Activated CD8-positive, alpha-beta memory T cell treated with anti-CD3 and anti-CD28 coated beads, Interleukin-2, amount 50 U/mL, for 4 hours (primary cell): Measurements from ENCODE around the gene POLR2H.

Experiments used
- DNase-seq: peaks from one replicate; pipeline ENCODE4 v3.0.0-alpha.2; 2020

The POLR2H gene

GRCh38 chr3:184361532-184361931, at the start of gene POLR2H, which contains the start of gene CLCN2:
POLR2H (plus strand) TSS chr3:184361710; CDS start chr3:184363493, 1,783 bp downstream.
CLCN2 (minus strand) TSS chr3:184361605; CDS start chr3:184361479, 126 bp downstream.
- peak; percentile 47 for DNase-seq

DNA sequence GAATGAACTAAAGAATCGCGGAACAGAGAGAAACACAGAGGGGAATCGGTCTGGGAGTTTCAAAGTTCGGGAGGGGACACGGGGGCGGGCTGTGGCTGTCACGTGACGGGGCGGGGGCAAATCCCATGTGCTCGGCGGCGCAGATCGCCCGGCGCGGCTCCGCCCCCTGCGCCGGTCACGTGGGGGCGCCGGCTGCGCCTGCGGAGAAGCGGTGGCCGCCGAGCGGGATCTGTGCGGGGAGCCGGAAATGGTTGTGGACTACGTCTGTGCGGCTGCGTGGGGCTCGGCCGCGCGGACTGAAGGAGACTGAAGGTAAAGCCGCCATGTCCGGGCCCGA, 47.2 kb upstream of the POLR2H start, which contains the start of gene EIF4G1:
Gene EIF4G1, plus strand, starts transcription at position 244 of the 337 bp plus-strand sequence. CDS start 1,191 bp downstream, outside the sequence.
- peak; percentile 93 for DNase-seq

DNA sequence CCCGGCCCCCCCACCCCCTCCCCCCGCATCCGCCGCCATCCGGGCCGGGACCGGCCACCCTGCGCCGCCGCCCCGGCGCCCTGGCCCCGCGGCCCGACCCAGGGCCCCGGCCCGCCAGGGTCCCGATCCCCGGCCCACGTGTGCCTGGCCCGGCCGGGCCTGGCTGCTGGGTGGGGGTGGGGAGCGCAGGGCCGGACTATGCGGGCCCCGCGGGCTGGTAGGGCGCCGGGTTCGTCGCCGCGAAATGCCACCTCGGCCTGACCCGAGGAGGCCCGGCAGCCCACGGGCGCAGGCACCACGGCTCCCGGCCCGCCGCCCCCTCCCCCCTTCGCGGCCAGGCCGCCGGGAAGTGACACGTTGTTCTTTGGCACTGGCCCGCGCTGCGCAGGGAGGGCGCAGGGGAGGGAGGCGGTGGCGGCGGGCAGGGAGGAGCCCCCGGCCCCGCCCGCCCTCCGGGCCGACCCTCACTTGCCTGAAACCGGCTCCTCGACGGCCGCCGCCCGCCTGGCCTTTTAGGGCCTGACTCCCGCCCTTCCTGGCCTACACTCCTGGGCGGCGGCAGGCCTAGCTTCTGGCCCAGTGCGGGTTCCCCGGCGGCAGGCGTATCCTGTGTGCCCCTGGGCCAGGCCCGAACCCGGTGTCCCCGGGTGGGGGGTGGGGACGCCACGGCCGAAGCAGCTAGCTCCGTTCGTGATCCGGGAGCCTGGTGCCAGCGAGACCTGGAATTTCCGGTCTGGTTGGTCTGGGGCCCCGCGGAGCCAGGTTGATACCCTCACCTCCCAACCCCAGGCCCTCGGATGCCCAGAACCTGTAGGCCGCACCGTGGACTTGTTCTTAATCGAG, 46.6 kb upstream of the POLR2H start:
- DNase-seq, result peak; percentile 68

GRCh38 chr3:184315543-184315867, 46.0 kb upstream of the POLR2H start:
- DNase-seq, result no peak

- DNase-seq, result no peak
Observed at GRCh38 chr3:184315871-184316661, 45.4 kb upstream of the POLR2H start.

DNA sequence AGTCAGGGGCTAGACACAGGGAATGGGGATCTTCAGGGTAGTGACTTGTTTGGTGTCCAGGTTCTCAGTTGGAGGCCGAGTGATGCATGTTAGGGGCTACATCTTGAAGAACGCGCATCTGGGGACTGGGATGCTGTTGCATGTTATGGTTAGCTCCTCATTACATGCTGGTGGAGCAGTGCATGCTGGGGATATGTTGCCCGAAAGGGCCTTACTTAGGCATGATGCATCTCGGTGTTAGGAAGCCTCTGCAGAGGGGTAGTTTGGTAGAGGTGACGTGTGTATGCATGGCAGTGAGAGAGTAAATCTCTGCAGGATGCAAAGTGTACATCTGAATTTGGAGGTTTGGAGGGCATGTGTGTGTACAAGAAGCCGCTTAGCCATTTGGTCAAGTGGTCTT, 44.7 kb upstream of the POLR2H start:
- no peak for DNase-seq

GRCh38 chr3:184317201-184317600, 44.3 kb upstream of the POLR2H start:
- DNase-seq, result no peak

- DNase-seq, result peak; percentile 63
Observed at GRCh38 chr3:184320104-184320445, 41.4 kb upstream of the POLR2H start.

- DNase-seq, result no peak
Observed at GRCh38 chr3:184321666-184322065, 39.8 kb upstream of the POLR2H start.

DNA sequence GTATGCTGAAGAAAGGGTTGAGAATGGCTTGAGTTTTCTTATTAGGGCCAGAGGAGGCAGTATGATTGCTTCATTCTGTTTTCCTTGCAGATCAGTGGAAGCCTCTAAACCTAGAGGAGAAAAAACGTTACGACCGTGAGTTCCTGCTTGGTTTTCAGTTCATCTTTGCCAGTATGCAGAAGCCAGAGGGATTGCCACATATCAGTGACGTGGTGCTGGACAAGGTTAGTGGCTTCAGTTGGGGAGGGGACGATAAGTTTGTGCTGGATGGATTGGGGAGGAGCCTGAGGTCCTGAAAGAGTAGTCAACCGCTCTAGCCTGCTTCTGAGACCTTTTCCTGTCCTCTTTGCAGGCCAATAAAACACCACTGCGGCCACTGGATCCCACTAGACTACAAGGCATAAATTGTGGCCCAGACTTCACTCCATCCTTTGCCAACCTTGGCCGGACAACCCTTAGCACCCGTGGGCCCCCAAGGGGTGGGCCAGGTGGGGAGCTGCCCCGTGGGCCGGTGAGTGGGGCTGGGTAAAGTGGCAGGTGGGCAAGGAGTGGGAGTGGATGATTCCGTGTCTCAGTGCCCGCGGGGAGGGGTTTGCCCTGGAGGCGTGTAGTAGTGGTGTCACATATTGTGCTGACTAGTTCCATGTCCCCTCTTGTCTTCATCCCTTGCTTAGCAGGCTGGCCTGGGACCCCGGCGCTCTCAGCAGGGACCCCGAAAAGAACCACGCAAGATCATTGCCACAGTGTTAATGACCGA, 38.6 kb upstream of the POLR2H start:
- no peak for DNase-seq

GRCh38 chr3:184323696-184324095, 37.8 kb upstream of the POLR2H start:
- DNase-seq, result no peak

- DNase-seq, result no peak
Observed at GRCh38 chr3:184325269-184325668, 36.2 kb upstream of the POLR2H start.

GRCh38 chr3:184325715-184326369, 35.7 kb upstream of the POLR2H start:
- peak; percentile 47 for DNase-seq

DNA sequence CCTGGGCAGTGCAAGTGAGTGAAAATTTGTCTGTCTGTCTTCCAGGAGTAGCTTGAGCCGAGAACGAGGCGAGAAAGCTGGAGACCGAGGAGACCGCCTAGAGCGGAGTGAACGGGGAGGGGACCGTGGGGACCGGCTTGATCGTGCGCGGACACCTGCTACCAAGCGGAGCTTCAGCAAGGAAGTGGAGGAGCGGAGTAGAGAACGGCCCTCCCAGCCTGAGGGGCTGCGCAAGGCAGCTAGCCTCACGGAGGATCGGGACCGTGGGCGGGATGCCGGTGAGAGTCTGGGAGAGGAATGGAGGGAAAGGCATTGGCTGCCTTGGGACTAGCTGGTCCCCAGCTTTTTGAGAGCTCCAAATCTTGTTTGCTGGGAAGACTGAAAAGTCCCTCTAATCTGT, 34.3 kb upstream of the POLR2H start:
- DNase-seq, result no peak

DNA sequence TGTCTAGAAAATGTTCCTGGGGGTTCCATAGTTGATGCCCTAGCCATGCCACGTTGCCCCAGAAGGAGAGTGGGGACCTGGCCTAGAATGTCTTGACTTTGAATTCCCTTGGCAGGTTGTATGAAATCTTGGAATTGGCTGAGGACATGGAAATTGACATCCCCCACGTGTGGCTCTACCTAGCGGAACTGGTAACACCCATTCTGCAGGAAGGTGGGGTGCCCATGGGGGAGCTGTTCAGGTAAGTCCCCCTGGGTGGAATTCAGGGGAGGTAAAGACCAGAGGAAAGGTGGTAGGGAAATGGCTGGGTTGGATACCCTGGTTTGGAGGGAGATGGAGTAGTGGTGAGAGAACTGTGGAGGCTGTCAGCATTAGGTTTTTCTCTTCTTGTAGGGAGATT, 33.0 kb upstream of the POLR2H start:
- DNase-seq, result no peak

DNA sequence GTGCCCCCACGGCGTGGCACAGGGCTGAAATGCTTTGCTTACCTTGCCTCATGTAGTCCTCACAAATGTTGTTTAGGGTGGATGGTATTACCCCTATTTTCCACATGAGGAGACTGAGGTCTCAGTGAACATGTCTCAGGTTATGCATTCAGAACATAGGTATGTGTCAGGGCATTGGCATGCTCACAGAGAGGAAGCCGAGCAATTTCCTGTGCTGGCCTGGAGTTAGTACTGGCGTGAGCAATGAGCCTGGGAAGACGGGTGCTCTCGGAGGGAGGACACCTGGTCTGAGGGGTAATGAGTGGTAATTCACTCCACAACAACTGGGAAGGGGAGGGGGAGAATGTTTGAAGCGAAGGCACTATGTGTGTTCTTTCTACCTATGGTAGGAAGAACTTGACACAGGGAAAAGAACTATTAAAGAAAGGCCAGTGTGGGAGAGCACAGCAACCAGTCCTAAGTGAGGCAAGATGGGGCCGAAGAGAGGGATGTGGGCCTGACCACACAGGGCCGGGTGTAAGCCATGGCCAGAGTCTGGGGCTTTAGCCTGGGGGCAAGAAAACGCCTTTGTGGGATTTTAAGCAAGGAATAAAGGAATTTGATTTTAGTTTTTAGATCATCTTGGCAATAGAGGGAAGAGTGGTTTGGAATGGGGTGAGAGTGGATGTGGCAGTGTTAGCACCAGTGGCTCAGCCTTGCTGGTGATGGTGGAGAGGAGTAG, 29.0 kb upstream of the POLR2H start:
- DNase-seq, result no peak

DNA sequence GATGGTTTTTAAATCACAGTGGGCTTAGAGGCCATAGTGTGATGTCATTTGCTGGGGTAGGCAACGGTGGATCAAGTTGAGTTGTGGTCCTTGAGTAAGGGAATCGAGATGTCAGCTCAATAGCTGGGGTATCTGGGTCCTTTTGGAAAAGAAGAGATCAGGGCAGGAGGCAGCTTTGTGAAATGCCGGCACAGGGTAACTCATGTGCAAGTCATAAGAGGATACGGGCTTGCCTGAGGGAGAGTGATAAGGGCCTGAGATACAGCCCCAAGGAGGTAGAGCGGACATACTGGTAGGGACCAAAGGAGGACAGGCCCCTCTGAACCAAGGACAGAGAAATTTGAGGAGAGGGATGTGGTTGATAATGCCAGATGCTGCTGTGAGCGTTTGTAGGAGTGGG, 28.3 kb upstream of the POLR2H start:
- DNase-seq, result no peak

DNA sequence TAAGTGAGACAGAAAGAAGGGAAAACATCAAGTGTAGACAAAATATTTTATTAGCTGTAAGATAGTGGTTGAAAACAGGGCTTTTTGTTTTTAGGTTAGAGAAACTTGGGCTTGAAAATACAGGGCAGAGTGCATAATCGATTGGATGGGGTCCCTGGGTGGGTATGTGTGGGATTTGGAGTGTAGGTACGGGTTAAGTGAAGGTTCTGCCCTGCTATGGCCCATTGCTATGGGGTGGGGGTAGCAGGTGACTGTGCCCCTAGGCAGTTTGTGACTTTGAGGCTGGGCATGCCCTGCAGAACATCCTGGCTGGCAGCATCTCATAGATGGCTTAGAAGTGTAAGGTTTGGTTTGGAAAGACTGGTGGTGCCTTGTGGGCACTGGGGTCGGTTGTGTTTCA, 27.8 kb upstream of the POLR2H start:
- DNase-seq, result no peak

GRCh38 chr3:184334470-184335158, 26.9 kb upstream of the POLR2H start:
- DNase-seq, result peak; percentile 54

- no peak for DNase-seq
Observed at GRCh38 chr3:184335291-184335660, 26.2 kb upstream of the POLR2H start.

- peak; percentile 90 for DNase-seq
Observed at GRCh38 chr3:184335661-184336546, 25.6 kb upstream of the POLR2H start.
